ENCODE measurements around the gene TSPAN13.
"Not testable (repeated sequence)": the region's sequence is repeated elsewhere in the genome, so short reads cannot be mapped to it uniquely, and the experiment has no call there.

The TSPAN13 gene

GRCh38 chr7:16740996-16741395 is 12.6 kb upstream of the TSPAN13 start:
- DNase-seq (ENCODE audit: low spot score): no peak

DNA sequence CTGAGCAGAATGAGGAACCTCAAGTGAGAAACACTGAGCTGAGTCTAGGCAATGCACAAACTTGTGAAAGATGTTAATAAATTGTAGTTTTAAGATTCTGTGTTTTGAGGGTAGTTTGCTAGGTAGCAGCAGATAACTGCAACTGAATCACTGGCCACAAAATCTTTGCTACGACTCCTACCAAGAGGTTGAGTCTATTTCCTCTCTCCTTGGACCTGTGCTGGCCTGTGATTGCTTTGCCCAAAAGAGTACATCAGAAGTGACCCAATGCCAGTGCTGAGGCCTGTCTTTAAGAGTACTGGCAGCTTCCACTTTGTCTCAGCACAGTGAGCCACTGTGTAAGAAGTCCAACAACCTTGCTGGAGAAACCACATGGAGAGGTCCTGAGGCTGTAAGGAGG is 11.9 kb upstream of the TSPAN13 start:
- DNase-seq (ENCODE audit: low spot score): no peak

- no peak for DNase-seq (ENCODE audit: low spot score)
These were observed 11.0 kb upstream of the TSPAN13 start for GRCh38 chr7:16742547-16742946.

DNA sequence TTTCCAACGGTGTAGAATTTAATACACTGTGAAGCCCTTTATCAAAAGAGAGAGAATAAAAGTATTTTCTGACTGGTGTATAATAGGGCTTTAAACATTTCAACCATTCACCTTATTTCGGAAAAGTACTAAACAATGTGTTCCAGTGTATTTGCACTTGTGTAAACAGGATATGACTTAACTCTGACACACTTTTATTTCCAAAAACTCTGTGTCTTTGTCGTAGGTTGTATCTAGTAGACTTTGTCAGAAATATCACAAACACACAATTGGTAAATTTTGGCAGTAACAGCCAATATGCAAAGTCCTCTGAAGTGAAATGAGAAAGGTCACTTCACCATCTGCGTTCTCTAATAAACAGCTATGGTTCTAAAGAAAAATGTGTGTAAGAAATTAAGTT is 10.3 kb upstream of the TSPAN13 start:
- DNase-seq (ENCODE audit: low spot score): no peak

GRCh38 chr7:16744518-16745250 is 8.9 kb upstream of the TSPAN13 start:
- no peak for DNase-seq (ENCODE audit: low spot score)

DNA sequence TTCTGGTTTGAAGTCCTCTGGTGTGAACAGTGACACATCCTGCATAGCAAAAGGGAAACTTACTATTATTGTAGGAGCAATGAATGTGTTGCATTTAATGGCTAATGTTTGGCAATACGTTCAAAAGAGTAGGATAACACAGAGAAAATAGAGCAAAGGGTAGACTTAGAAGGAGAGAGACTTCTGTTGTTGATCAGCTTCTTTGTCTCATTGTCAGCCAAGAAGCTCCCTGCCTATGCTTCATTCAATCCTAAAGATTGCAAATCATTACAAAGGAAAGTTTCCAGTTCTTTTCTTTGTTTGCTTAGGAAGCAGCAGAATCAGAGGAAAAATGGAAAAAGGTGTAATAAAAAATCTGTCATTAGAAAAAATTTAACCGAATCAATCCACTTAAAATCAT is 7.9 kb upstream of the TSPAN13 start:
- no peak for DNase-seq (ENCODE audit: low spot score)

- DNase-seq (ENCODE audit: low spot score): no peak
These were observed 6.5 kb upstream of the TSPAN13 start for GRCh38 chr7:16747102-16747501.

GRCh38 chr7:16753932-16754855 is 639 bp downstream of the TSPAN13 start:
- no peak for DNase-seq (ENCODE audit: low spot score)

DNA sequence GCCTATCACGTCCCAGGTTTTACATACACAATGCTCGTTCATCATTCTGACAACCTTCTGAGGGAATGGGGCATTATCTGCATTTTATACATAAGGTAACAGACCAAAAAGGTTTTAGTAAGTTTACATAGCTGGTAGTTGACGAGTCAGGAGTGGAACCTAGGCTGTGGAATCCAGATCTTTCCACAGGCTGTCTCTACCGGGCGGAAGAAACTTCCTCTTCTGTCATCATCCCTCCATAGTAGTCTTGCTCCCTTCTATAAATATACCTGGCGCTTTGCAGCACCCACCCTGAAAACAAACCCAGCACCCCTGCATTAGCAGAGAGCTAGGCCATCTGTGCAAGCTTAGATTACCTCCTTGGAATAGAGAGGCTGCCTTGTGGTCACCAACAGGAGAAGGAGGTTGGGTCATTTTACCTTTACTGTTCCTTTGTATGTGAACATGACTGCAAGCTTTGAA is 1.3 kb downstream of the TSPAN13 start:
- no peak for DNase-seq (ENCODE audit: low spot score)

DNA sequence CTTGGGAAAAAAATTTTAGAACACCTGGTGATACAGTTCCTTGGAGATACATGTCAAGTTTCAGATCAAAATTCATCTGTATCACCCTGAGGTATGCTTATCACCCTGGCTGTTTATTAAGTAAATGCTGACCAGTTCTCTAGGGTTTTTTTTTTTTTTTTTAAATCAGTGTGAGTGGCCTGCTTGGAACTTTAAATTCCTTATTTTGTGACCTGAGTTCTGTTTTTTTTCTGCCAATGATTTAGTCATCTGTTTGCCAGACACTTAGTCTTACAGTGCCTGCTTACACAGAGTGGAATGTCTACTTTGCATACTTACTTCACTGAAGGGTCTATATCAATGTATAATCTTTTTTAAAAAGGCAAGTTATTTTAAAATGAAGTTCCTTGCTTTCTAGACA is 1.8 kb downstream of the TSPAN13 start:
- DNase-seq (ENCODE audit: low spot score): no peak

- DNase-seq (ENCODE audit: low spot score): no peak
These were observed 4.5 kb downstream of the TSPAN13 start for GRCh38 chr7:16758036-16758435.

- DNase-seq (ENCODE audit: low spot score): no peak
These were observed 5.4 kb downstream of the TSPAN13 start for GRCh38 chr7:16758631-16759611.

DNA sequence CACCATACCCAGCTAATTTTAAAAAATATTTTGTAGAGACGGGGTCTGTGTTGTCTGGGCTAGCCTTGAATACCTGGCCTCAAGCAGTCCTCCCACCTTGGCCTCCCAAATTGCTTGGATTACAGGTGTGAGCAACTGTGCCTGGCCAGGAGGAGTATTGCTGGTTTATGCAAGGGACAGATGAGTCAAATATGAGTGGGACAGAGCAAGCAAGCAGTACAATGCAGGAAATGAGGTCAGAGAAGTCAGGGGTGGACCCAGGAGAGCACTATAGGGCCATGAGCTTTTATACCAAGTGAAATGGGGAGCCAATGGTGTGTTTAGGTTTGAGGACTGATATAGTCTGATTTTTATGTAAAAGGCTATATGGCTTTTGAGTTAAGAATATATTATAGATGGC is 6.3 kb downstream of the TSPAN13 start:
- no peak for DNase-seq (ENCODE audit: low spot score)

- no peak for DNase-seq (ENCODE audit: low spot score)
These were observed 8.6 kb downstream of the TSPAN13 start for GRCh38 chr7:16762177-16762576.

DNA sequence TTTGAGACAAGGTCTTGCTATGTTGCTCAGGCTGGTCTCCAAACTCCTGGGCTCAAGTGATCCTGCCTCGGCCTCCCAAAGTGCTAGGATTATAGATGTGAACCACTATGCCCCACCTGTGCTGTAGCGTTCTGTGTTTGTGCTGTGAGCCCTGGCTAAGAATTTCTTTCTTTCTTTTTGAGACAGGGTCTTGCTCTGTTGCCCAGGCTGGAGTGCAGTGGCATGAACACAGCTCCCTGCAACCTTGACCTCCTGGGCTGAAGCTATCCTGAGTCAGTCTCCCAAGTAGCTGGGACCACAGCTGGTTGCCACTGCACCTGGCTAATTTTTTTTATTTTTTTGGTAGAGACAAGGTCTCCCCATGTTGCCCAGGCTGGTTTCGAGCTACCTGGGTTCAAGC is 11.4 kb downstream of the TSPAN13 start:
- no peak for DNase-seq (ENCODE audit: low spot score)

- no peak for DNase-seq (ENCODE audit: low spot score)
These were observed 11.9 kb downstream of the TSPAN13 start for GRCh38 chr7:16765436-16765859.

GRCh38 chr7:16769994-16770393 is 16.4 kb downstream of the TSPAN13 start:
- not testable (repeated sequence) for DNase-seq (ENCODE audit: low spot score)

DNA sequence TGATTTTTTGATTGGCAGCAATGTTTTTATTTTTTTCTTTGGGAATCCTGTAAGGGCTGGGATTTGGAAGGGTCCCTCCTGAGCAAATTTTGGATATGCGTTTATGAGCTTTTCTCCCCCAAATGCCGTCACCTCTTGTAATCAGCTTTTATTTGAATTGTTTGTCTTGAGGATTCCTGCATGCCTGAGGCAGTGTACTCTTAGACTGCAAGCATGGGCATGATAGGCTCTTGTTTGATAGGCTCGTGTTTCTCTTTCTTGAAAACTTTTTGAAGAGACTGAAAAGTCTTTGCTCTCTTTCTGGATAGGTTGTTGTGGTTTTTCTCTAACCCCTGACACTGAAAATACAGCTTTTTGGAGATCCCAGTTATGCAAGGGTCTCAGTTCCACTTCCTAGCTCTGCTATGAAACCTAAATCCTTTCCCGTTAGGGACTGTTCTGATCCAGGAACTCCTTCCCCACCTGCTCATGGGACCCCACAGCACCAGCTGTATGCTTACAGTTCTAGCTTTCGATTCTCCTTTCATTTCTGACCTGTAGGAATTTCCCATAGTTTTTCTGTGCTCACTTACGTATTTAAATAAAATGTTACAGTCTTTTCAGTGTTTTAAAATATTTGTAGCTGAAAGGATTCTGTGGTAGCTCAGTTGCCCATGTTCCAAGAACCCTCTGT is 17.2 kb downstream of the TSPAN13 start:
- no peak for DNase-seq (ENCODE audit: low spot score)

DNA sequence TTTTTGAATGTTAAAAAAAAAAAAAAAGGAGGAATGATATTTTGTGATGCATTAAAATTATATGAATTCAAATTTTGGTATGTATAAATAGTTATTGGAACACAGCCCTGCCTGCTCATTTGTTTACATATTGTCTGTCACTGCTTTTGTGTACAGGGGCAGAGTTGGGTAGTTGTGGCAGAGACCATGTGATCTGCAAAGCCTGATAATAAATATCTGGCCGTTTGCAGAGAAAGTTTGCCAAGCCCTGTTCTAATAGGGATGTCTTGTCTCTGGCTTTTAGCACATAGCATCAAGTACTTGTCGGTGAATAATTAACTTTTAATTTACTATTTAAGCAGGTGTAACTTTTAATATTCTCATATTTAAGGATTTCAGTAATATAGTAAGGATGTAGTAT is 19.8 kb downstream of the TSPAN13 start:
- no peak for DNase-seq (ENCODE audit: low spot score)

- DNase-seq (ENCODE audit: low spot score): no peak
These were observed 20.3 kb downstream of the TSPAN13 start for GRCh38 chr7:16773884-16774283.

- DNase-seq (ENCODE audit: low spot score): no peak
These were observed 20.7 kb downstream of the TSPAN13 start for GRCh38 chr7:16774294-16774693.
